Epithelial cell of proximal tubule (primary cell): Measurements from ENCODE around the gene GLB1L3. TPM values are rescaled to one million over a fixed set of nuclear protein-coding genes. Genes with fewer than 3 reads are reported as not detected.

ENCODE experiments used
- DNase-seq: peaks from one replicate; pipeline ENCODE4 v3.0.0-alpha.2; 2011; ENCODE audit warnings: low read depth
- H3K4me3 ChIP-seq: 2 replicates; pipeline ENCODE4 v1.5.1; 2011; ENCODE audit warnings: low read depth, mild to moderate bottlenecking, low read length
- CTCF ChIP-seq: conservative IDR thresholded peaks from 2 replicates; pipeline ENCODE4 v1.5.1; 2012; ENCODE audit warnings: low read depth, mild to moderate bottlenecking, low read length
- total RNA-seq: library from RNA; depleted of rRNA; stranded (reverse); fragments of >200 nt; gene quantifications from 2 replicates; pipeline ENCODE4 v1.2.3, GENCODE V29; 2015

GLB1L3 gene
- total RNA-seq, 1 donor from 2014 or later: 0.17 TPM

DNA sequence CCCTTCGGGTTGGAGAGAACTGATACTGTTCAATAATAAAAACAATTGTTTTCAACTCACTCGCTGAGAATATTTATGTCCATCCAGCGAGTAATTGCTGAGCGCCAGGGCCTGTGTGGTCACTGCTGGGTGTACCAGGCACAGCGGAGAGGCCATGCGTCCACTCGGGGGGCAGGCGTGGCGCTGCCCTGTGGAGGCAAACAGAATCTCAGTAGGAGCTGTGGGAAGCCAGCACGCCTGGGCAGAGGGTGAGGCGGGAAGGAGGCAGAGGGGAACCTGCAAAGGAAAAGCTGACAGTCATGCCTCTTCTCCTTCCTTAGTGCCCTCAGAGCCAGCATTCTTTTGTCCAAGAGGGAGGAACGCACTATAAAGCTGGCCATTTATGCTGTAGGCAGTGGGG lies 11.4 kb downstream of the GLB1L3 start:
- H3K4me3 ChIP-seq: no peak overlapping the region
- no peak for DNase-seq
- TF ChIP-seq CTCF: no peak

- no peak overlapping the region for H3K4me3 ChIP-seq
- TF ChIP-seq CTCF: no peak
- no peak for DNase-seq
Measured at GRCh38 chr11:134288486-134288885, 12.3 kb downstream of the GLB1L3 start.

DNA sequence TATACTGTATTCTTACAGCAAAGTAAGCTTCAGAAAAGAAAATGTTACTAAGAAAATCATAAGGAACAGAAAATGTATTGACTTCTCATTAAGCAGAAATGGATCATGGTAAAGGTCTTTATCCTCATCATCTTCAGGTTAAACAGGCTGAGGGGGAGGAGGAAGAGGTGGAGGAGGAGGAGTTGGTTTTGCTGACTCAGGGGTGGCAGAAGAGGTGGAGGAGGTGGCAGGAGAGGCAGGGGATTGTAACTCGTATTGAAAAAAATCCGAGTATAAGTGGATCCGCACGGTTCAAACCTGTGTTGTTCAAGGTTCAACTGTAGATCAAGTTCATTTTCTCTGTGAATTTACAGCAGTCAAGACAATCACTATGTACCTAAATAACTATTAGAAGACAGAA lies 13.0 kb downstream of the GLB1L3 start:
- no peak for TF ChIP-seq CTCF
- DNase-seq: no peak
- H3K4me3 ChIP-seq: no peak overlapping the region

DNA sequence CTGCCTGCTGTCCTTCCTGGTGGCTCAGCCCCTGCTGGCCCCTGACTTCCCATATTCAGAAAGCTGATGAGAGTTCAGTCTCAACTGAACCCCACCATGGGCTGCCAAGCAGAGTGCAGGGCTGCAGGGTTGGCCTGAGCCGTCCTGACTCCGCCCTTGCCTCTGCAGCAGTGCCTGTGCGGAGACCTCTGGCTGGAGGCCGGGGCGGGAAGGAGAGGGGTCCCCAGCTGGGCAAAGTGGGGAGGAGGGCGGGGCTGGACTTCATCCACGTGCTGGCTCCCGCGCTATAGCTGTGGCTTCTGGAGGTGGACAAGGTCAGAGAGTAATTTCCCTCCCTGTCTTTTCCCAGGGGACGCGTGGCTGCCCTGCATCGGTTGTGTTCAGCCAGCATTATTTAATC lies 13.6 kb downstream of the GLB1L3 start:
- no peak overlapping the region for H3K4me3 ChIP-seq
- DNase-seq: no peak
- TF ChIP-seq CTCF: no peak

- TF ChIP-seq CTCF: no peak
- H3K4me3 ChIP-seq: no peak overlapping the region
- no peak for DNase-seq
Measured at GRCh38 chr11:134290646-134291045, 14.5 kb downstream of the GLB1L3 start.

GRCh38 chr11:134291196-134291595 lies 15.0 kb downstream of the GLB1L3 start:
- no peak for DNase-seq
- TF ChIP-seq CTCF: no peak
- H3K4me3 ChIP-seq: no peak overlapping the region

DNA sequence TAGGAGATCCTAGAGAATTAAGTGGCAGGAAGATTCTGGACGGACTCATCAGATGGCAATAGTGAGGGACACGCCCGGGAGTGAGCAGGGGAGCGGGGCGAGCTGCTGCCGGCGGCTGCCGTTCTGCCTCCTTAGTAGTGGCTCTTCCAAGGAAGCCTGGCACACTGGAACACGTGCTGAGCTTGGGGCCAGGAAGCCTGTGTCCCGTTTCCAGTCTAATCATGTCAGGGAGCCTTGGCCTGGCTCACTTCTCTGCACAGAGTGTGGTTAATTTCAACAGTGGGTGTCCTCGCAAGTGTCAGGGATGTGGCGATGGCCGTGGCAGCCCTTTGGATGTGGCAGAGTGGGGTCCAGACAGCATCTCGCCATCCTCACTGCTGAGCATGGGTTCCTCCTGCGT lies 16.5 kb downstream of the GLB1L3 start:
- TF ChIP-seq CTCF: no peak
- H3K4me3 ChIP-seq: no peak overlapping the region
- DNase-seq: no peak
